ENCODE data around the gene CACNA2D1.

Gene CACNA2D1

DNA sequence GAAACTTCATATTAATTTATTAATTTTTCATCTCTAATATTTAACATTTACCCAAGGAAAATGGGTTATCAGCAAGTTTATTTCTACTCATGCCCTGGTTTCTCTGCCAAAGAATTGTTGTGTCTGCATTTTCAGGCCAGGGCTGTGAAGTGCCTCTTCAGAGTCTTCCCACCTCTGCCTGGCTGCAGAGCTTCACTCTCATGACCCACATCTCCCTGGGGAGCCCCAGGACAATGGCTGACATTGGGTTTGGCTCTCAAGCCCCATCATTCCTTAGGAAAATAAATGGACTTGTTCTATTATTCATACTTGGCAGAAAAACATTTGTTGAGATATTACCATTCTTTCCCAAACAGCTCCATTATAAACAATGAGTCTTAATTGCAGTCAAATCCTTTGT is 30.3 kb downstream of the CACNA2D1 start:
- no peak overlapping the region for H3K4me3 ChIP-seq (ENCODE audit: control insufficient read depth, low read depth, low read length)
- TF ChIP-seq, protein P1, sequence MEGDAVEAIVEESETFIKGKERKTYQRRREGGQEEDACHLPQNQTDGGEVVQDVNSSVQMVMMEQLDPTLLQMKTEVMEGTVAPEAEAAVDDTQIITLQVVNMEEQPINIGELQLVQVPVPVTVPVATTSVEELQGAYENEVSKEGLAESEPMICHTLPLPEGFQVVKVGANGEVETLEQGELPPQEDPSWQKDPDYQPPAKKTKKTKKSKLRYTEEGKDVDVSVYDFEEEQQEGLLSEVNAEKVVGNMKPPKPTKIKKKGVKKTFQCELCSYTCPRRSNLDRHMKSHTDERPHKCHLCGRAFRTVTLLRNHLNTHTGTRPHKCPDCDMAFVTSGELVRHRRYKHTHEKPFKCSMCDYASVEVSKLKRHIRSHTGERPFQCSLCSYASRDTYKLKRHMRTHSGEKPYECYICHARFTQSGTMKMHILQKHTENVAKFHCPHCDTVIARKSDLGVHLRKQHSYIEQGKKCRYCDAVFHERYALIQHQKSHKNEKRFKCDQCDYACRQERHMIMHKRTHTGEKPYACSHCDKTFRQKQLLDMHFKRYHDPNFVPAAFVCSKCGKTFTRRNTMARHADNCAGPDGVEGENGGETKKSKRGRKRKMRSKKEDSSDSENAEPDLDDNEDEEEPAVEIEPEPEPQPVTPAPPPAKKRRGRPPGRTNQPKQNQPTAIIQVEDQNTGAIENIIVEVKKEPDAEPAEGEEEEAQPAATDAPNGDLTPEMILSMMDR (IDR thresholded peaks at IDR 0.05; ENCODE audit: control insufficient read depth, insufficient read depth, low read depth, low read length, missing control alignments) = no peak
- no peak for DNase-seq (ENCODE audit: low read depth)

DNA sequence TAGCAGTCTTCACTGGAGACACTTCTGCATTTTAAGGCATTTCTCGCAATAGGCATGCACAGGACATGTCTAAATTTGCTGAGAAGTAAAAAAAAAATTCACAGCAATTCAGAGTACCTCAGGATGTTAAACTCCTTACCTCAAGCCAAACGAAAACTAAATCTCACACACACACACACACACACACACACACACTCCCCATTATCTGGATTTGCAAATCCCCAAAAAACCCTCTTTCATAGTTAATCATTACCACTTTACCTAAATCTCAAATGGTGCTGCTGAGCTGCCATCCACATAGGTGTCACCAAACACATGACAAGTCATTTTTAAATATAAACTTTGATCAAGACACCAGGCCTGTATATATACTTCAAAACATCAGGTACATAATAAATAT is 31.8 kb downstream of the CACNA2D1 start:
- H3K4me3 ChIP-seq (ENCODE audit: control insufficient read depth, low read depth, low read length) = no peak overlapping the region
- DNase-seq (ENCODE audit: low read depth) = no peak
- TF ChIP-seq, protein P1 (IDR thresholded peaks at IDR 0.05; ENCODE audit: control insufficient read depth, insufficient read depth, low read depth, low read length, missing control alignments) = no peak

DNA sequence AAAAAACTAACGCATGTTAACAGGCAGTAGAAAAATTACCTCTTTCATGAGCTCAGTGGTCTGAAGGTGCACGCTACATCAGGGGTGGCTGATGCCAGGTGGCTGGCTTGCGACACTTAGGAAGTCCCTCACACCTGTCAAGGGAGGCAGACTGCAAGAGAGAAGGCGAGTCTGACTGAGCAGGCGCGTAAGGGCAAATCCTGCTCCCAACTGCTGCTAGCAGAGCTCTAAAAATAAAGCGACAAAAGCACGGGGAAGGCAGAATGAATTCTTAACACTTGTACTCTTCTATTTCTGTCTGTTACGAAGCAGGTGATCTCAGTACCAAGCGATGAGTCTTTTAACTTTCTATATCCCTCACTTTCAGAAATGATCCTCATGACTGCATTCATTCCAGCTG is 33.1 kb downstream of the CACNA2D1 start:
- TF ChIP-seq, protein P1 (IDR thresholded peaks at IDR 0.05; ENCODE audit: control insufficient read depth, insufficient read depth, low read depth, low read length, missing control alignments) = no peak
- DNase-seq (ENCODE audit: low read depth) = no peak
- H3K4me3 ChIP-seq (ENCODE audit: control insufficient read depth, low read depth, low read length) = no peak overlapping the region

DNA sequence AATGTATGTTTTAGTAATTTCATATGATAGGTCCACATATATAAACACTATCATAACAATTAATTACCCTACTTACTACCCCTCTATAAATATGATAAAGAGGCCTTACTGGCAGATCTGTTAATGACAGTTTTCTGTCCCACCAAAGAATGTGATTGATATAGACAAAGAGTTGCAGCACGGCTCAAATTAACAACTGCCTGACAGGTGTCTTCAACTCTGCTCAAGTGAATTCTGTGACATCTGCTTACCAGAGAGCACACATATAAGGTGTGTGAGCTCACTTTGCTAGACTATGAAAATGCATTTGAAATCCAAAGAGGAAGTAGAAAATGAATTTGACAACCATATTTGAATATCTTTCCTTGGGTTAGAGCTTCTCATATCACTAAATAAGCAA is 36.6 kb downstream of the CACNA2D1 start:
- TF ChIP-seq, protein P1 (IDR thresholded peaks at IDR 0.05; ENCODE audit: control insufficient read depth, insufficient read depth, low read depth, low read length, missing control alignments) = no peak
- no peak overlapping the region for H3K4me3 ChIP-seq (ENCODE audit: control insufficient read depth, low read depth, low read length)
- DNase-seq (ENCODE audit: low read depth) = no peak

DNA sequence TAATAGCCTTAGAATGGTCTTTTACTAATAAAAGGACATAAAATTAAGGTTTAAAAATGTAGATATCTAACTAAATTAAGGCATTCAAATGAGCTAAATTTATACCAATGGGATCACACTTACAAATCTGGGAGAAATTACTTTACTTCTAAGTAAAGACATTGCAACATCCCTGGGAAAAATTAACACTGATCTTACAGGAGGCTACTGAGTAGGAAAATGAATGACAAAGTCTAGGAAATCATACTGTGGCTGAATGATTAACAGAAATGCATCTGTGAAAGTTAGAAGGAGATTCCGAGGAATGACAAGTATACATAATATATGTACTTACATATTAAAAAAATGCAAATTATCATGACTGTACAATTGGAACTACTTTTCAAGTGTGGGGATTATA is 38.3 kb downstream of the CACNA2D1 start:
- TF ChIP-seq, protein P1 (IDR thresholded peaks at IDR 0.05; ENCODE audit: control insufficient read depth, insufficient read depth, low read depth, low read length, missing control alignments) = no peak
- H3K4me3 ChIP-seq (ENCODE audit: control insufficient read depth, low read depth, low read length) = no peak overlapping the region
- DNase-seq (ENCODE audit: low read depth) = no peak

DNA sequence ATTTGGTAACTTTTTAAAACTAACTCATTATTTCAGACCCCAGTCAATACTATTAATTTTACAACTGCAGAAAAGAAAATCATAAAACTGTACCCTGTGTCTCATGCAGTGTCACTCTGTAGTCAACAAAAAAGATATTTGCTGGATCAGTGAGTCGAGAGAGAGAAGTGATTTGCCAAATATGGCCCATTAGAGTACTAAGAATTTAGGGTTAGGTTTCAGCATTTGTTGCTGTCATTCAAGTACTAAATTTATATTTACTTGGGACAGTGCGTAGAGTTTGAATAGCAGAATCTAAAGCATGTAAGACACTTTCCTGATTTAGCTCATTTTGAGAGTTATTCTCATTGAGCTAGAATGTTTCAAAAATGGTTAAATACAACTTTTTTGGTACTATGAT is 38.9 kb downstream of the CACNA2D1 start:
- H3K4me3 ChIP-seq (ENCODE audit: control insufficient read depth, low read depth, low read length) = no peak overlapping the region
- TF ChIP-seq, protein P1 (IDR thresholded peaks at IDR 0.05; ENCODE audit: control insufficient read depth, insufficient read depth, low read depth, low read length, missing control alignments) = no peak
- no peak for DNase-seq (ENCODE audit: low read depth)

DNA sequence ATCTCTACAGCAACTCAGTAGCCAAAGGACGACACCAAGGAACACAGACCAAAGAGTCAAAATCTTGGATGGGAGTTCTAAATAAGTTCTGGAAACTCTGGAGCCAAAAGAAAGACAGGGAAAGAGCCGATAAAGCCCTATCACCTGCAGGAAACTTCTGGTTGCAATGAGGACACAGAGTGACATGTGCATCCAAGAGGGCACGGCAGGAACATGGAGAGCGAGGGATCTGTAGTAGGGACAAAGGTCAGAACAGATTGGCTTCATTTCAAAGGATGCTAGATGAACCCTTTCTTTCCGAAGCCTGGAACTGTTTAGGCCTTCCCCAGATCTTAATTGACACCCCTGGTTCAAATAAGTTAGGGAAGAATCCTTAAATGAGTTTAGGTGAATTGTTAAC is 39.5 kb downstream of the CACNA2D1 start:
- no peak overlapping the region for H3K4me3 ChIP-seq (ENCODE audit: control insufficient read depth, low read depth, low read length)
- no peak for DNase-seq (ENCODE audit: low read depth)
- TF ChIP-seq, protein P1 (IDR thresholded peaks at IDR 0.05; ENCODE audit: control insufficient read depth, insufficient read depth, low read depth, low read length, missing control alignments) = no peak
